Astrocyte (in vitro differentiated cells and primary cell): Measurements from ENCODE around the gene C11orf71. TPM values are rescaled to one million over a fixed set of nuclear protein-coding genes. Genes with fewer than 3 reads are reported as not detected.
A peak's percentile ranks its signal among the peaks of the same experiment; 100 is the strongest.

Source experiments
- DNase-seq: peaks from one replicate; pipeline ENCODE4 v3.0.0-alpha.2; 2010; ENCODE audit warnings: low read depth
- FAIRE-seq: peaks from 2 replicates; lab custom pipeline; 2011; peaks lifted over from hg19 to GRCh38; lab: Jason Lieb, UNC
- H2AFZ ChIP-seq: 2 replicates; pipeline ENCODE4 v1.6.0; 2012; ENCODE audit warnings: low read depth, low read length, inconsistent platforms
- H3K27ac ChIP-seq: 2 replicates; pipeline ENCODE4 v1.5.1; 2011; ENCODE audit warnings: low read depth, low read length, inconsistent platforms
- H3K27me3 ChIP-seq: 2 replicates; pipeline ENCODE4 v1.6.0; 2011; ENCODE audit warnings: low read length, inconsistent platforms; ENCODE audit not compliant: insufficient read depth
- H3K36me3 ChIP-seq: 2 replicates; pipeline ENCODE4 v1.5.1; 2011; ENCODE audit warnings: low read length, inconsistent platforms; ENCODE audit not compliant: insufficient read depth
- H3K4me1 ChIP-seq: 2 replicates; pipeline ENCODE4 v1.5.1; 2011; ENCODE audit warnings: low read length, inconsistent platforms; ENCODE audit not compliant: insufficient read depth
- H3K4me2 ChIP-seq: 2 replicates; pipeline ENCODE4 v1.6.0; 2012; ENCODE audit warnings: low read length, inconsistent platforms
- H3K4me3 ChIP-seq: 2 replicates; pipeline ENCODE4 v1.5.1; 2011; ENCODE audit warnings: low read depth, mild to moderate bottlenecking, low read length, inconsistent platforms; ENCODE audit not compliant: insufficient read depth
- H3K79me2 ChIP-seq: 2 replicates; pipeline ENCODE4 v1.6.0; 2012; ENCODE audit warnings: mild to moderate bottlenecking, low read length, inconsistent platforms; ENCODE audit not compliant: insufficient read depth
- H3K9ac ChIP-seq: 2 replicates; pipeline ENCODE4 v1.6.0; 2012; ENCODE audit warnings: mild to moderate bottlenecking, low read length, inconsistent platforms
- H3K9me3 ChIP-seq: 2 replicates; pipeline ENCODE4 v1.5.1; 2012; ENCODE audit warnings: low read depth, mild to moderate bottlenecking, low read length, inconsistent platforms; ENCODE audit not compliant: insufficient read depth
- H4K20me1 ChIP-seq: 2 replicates; pipeline ENCODE4 v1.6.0; 2012; ENCODE audit warnings: low read length, inconsistent platforms; ENCODE audit not compliant: insufficient read depth
- H3K27ac Mint-ChIP-seq: one replicate; pipeline ENCODE4 v1.8.0; 2021; ENCODE audit warnings: mild to moderate bottlenecking, mixed read lengths; ENCODE audit not compliant: unreplicated experiment
- H3K27me3 Mint-ChIP-seq: one replicate; pipeline ENCODE4 v1.8.0; 2021; ENCODE audit warnings: low read depth, mixed read lengths; ENCODE audit not compliant: unreplicated experiment
- H3K36me3 Mint-ChIP-seq: one replicate; pipeline ENCODE4 v1.8.0; 2021; ENCODE audit warnings: low read depth, mixed read lengths; ENCODE audit not compliant: unreplicated experiment
- H3K4me1 Mint-ChIP-seq: one replicate; pipeline ENCODE4 v1.8.0; 2021; ENCODE audit warnings: low read depth, mixed read lengths; ENCODE audit not compliant: unreplicated experiment
- H3K4me3 Mint-ChIP-seq: one replicate; pipeline ENCODE4 v1.8.0; 2021; ENCODE audit warnings: mild to moderate bottlenecking, moderate library complexity, mixed read lengths; ENCODE audit not compliant: unreplicated experiment
- H3K9me3 Mint-ChIP-seq: one replicate; pipeline ENCODE4 v1.8.0; 2021; ENCODE audit warnings: mild to moderate bottlenecking, mixed read lengths; ENCODE audit not compliant: unreplicated experiment
- EZH2 ChIP-seq: IDR thresholded peaks from 2 replicates; pipeline ENCODE4 v1.6.1; 2012; ENCODE audit warnings: mild to moderate bottlenecking, low read length, inconsistent platforms; ENCODE audit not compliant: insufficient read depth
- total RNA-seq: library from RNA; stranded (reverse); gene quantifications from 2 replicates; pipeline ENCODE4 v1.2.1, GENCODE V29; 2021
- TF ChIP-seq, protein P1 (sequence below): IDR thresholded peaks from 2 replicates; pipeline ENCODE4 v1.5.1; 2011; ENCODE audit warnings: low read depth, mild to moderate bottlenecking, inconsistent platforms, low read length, moderate library complexity; ENCODE audit not compliant: insufficient read depth

Gene C11orf71
- total RNA-seq, 1 donor from 2014 or later, result 2.2 TPM

GRCh38 chr11:114397349-114397982 lies 2.8 kb downstream of the C11orf71 start:
- peak; percentile 39 for FAIRE-seq
- Histone ChIP-seq H3K4me2 (peak overlapping the region; percentile 13), H2AFZ (no peak overlapping the region), H3K27me3 (no peaks in the 10 kb centered on the region), H3K27ac (no peak overlapping the region), H3K9me3 (no peaks in the 10 kb centered on the region), H3K4me1 (peaks cover 16% of the 10 kb centered on the region), H3K36me3 (no peaks in the 10 kb centered on the region), H3K4me3 (no peak overlapping the region), H4K20me1 (no peaks in the 10 kb centered on the region), H3K9ac (no peak overlapping the region), H3K79me2 (peaks cover 36% of the 10 kb centered on the region)
- TF ChIP-seq EZH2, result no peak
- TF ChIP-seq, protein P1, sequence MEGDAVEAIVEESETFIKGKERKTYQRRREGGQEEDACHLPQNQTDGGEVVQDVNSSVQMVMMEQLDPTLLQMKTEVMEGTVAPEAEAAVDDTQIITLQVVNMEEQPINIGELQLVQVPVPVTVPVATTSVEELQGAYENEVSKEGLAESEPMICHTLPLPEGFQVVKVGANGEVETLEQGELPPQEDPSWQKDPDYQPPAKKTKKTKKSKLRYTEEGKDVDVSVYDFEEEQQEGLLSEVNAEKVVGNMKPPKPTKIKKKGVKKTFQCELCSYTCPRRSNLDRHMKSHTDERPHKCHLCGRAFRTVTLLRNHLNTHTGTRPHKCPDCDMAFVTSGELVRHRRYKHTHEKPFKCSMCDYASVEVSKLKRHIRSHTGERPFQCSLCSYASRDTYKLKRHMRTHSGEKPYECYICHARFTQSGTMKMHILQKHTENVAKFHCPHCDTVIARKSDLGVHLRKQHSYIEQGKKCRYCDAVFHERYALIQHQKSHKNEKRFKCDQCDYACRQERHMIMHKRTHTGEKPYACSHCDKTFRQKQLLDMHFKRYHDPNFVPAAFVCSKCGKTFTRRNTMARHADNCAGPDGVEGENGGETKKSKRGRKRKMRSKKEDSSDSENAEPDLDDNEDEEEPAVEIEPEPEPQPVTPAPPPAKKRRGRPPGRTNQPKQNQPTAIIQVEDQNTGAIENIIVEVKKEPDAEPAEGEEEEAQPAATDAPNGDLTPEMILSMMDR, result no peak
- Mint-ChIP-seq H3K27me3 (no peaks in the 10 kb centered on the region), H3K4me3 (no peak overlapping the region), H3K27ac (no peak overlapping the region), H3K4me1 (peaks cover 17% of the 10 kb centered on the region), H3K9me3 (no peaks in the 10 kb centered on the region), H3K36me3 (peaks cover 2% of the 10 kb centered on the region)
- no peak for DNase-seq

- Mint-ChIP-seq H3K4me1 (peaks cover 14% of the 10 kb centered on the region), H3K9me3 (no peaks in the 10 kb centered on the region), H3K27ac (no peak overlapping the region), H3K36me3 (peaks cover under 1% of the 10 kb centered on the region), H3K27me3 (no peaks in the 10 kb centered on the region), H3K4me3 (no peak overlapping the region)
- Histone ChIP-seq H3K27me3 (no peaks in the 10 kb centered on the region), H3K4me2 (no peak overlapping the region), H3K4me1 (peaks cover 16% of the 10 kb centered on the region), H3K79me2 (peaks cover 30% of the 10 kb centered on the region), H3K9ac (no peak overlapping the region), H3K36me3 (no peaks in the 10 kb centered on the region), H3K4me3 (no peak overlapping the region), H4K20me1 (no peaks in the 10 kb centered on the region), H3K27ac (no peak overlapping the region), H2AFZ (no peak overlapping the region), H3K9me3 (no peaks in the 10 kb centered on the region)
- TF ChIP-seq, protein P1, result no peak
- no peak for TF ChIP-seq EZH2
- FAIRE-seq (no peak), DNase-seq (no peak)
These were observed 3.4 kb downstream of the C11orf71 start for GRCh38 chr11:114396916-114397315.

- FAIRE-seq, result no peak
- Mint-ChIP-seq H3K27ac (no peak overlapping the region), H3K9me3 (no peaks in the 10 kb centered on the region), H3K4me3 (no peak overlapping the region), H3K4me1 (peaks cover 14% of the 10 kb centered on the region), H3K27me3 (no peaks in the 10 kb centered on the region), H3K36me3 (no peaks in the 10 kb centered on the region)
- no peaks in the 10 kb centered on the region for H3K36me3 ChIP-seq
- no peak overlapping the region for H3K4me2 ChIP-seq
- H3K4me3 ChIP-seq, result no peak overlapping the region
- H3K79me2 ChIP-seq, result peaks cover 18% of the 10 kb centered on the region
- H3K4me1 ChIP-seq, result peaks cover 16% of the 10 kb centered on the region
- no peak overlapping the region for H3K9ac ChIP-seq
- TF ChIP-seq EZH2, result no peak
- TF ChIP-seq, protein P1, result peak; percentile 21
- DNase-seq, result no peak
- no peaks in the 10 kb centered on the region for H3K27me3 ChIP-seq
- no peak overlapping the region for H3K27ac ChIP-seq
- no peak overlapping the region for H2AFZ ChIP-seq
- H3K9me3 ChIP-seq, result no peaks in the 10 kb centered on the region
- H4K20me1 ChIP-seq, result no peaks in the 10 kb centered on the region
These were observed 4.6 kb downstream of the C11orf71 start for GRCh38 chr11:114395736-114396135.
